T47D (cell line): ENCODE results near the gene DHH.
"Not testable (repeated sequence)": the region's sequence is repeated elsewhere in the genome, so short reads cannot be mapped to it uniquely, and the experiment has no call there.

ENCODE experiments used
- DNase-seq, 2 experiments: peaks; one replicate each; pipeline versions ENCODE4 v3.0.0 to v3.0.0-alpha.2; 2011 to 2012; ENCODE audit warnings: low read depth in 1 of 2, low spot score in 1 of 2
- JUND ChIP-seq: IDR thresholded peaks from 2 replicates; pipeline ENCODE4 v1.6.1; 2012; ENCODE audit warnings: low read depth
- in situ Hi-C: cut with HindIII; loops from 2 replicates; pipeline ENCODE4 v1.10.0; 2016; ENCODE audit warnings: low sequenced_read_pairs, low pct_unique_long_range_greater_than_20kb

Gene DHH

DNA sequence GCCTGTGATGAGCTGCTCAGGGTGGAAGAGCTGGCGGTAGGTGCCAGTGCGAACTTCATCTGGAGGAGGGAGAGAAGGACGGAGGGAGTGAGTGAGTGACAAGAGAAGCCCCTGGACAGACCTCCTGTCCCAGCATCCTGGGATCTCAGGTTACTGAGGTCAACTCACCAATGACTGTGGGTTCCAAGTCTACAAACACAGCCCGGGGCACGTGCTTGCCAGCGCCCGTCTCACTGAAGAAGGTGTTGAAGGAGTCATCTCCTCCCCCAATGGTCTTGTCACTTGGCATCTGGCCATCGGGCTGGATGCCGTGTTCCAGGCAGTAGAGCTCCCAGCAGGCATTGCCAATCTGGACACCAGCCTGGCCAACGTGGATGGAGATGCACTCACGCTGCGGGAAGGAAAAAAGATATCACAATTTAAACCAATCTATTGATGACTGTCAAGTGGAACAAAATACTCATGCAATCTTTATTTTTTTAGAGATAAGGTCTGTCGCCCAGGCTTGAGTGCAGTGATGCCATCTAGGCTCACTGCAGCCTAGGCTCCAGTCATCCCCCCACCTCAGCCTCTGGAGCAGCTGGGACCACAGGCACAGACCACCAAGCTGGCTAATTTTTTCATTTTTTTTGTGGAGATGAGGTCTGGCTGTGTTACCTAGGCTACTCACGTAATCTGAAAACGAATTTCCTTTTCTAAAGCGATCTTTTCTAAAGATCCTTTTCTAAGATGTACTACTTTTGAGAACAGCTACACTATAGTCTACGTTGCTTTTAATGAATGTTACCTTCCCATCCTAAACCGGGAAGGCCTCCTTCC lies 34.9 kb upstream of the DHH start:
- in situ Hi-C loops = no loop called here
- TF ChIP-seq JUND = no peak
- DNase-seq = no peak

DNA sequence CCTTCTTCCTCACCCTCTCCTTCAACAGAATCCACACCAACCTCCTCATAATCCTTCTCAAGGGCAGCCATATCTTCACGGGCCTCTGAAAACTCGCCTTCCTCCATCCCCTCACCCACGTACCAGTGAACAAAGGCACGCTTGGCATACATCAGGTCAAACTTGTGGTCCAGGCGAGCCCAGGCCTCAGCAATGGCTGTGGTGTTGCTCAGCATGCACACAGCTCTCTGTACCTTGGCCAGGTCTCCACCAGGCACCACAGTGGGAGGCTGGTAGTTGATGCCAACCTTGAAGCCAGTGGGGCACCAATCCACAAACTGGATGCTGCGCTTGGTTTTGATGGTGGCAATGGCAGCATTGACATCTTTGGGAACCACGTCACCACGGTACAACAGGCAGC lies 33.4 kb upstream of the DHH start:
- DNase-seq, in situ Hi-C loops: not testable (repeated sequence)

DNA sequence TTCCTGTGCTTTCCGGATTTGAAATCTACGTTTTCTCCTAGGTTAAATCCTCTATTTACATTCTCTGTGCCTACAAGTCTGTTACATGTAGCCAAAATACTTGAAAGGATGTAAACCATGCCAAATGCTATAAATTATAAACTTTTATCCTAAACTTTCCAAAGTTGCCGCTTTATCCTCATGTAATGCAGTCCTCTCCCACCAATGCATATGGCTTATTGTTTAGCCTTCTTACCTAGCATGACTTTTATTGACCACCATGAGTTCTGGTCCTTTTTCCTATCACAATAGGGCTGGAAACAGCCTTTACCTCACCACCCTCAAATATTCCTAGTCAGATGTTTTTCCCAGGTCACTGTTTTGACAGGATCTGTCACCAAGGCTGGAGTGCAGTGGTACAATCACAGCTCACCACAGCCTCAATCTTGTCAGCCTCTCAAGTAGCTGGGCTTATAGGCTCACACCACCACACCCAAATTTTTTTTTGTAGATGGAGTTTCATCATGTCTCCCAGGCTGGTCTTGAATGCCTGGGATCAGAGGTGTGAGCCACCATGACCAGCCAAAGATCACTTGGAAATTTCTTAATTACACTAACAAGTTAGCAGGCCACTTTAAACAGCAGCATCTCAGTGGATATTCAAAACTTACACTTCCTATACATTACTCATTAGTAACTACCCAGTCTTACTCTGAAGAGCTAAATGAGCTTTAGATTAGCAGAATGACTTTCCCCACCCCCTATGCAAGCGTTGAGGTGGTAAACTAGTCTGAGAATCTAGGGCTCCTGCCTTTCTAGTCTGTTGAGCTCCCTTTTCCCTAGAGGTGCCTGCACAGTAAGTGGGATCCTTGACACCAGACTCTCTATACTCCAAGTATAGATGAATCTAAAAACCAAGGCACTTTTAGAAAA lies 32.5 kb upstream of the DHH start:
- in situ Hi-C loops = no loop called here
- DNase-seq = peak in 1 of 2 experiments; percentile 37
- TF ChIP-seq JUND = no peak

DNA sequence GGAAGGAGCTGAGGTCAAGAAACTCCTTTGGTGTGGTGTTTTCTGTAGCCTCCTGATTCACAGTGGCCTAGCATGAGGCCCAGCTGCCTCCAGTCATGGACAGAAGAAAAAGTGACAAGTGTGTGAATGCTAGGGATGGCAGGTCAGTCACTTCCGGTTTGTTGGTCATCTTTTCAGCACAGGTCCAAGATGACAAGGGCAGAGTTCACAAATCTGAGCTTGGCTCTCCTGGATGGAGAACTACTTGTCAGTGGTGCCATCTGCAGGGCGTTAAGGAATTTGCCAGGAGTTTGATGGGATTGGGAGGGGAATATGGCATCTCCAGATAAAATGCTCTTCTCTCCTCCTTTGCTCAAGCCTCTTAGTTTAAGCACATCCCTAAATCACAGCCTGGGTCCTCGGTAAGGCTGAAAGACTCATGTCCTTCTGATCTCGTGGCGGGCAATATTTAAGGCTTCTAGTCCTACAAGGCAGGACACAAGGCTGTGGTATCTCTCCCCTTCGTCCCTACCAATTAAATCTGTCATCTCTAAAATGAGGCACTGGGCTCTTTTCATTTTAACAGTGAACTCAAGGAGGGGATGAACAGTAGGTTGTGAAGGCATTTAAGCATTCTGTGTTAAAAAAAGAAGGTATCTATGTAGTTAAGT lies 26.6 kb upstream of the DHH start:
- peak; percentile 77 to 90 for DNase-seq
- no peak for TF ChIP-seq JUND
- in situ Hi-C loops = no loop called here

DNA sequence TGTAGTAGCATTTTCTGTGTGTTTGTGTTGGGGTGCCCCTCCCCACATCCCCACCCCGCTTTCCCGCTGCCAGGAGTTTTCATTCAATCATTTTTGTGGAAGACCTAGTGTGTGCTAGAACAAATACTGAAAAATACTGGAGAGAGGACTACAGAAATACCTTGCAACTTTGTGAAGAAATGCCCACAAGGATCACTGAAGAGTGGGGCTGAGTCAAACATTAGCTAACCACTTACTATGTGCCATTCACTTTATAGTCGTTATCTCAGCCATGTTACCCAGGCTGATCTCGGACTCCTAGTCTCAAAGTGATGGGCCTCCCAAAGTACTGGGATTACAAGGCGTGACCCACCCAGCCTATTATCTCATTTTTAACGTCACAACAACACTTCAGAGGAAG lies 16.6 kb upstream of the DHH start:
- DNase-seq = no peak
- TF ChIP-seq JUND = no peak
- in situ Hi-C loops = no loop called here

DNA sequence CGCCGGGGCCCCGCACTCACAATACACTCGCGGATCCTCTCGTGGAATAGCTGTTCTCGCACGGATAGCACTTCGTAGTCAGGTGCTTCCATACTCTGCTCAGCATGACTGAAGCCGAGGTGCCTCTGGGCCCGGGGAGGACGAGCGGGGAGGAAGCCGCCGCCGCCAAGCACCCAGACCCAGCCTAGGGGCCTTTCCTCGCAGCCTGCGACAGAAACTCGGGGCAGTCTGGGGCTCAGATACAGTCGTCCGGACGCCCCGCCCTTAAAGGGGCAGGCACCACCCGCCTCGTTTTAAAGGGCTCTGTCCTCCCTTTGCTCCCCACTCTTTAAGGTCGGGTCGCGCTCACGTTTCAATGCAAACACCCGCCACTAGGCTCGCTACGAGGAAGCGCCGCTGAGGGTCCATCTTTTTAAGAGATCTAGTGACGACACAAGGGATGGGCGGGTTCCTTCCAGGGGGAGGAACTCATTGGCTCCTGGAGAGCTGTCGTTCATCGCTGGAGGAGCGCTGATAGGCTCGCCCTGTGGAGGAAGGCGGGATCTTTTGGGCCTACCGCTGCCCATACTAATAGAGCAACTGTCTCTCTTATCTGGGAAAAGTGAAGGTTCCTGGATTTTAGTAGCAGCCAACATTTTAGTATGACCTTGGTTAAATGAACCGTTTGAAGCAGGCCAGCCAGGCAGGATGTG lies 16.0 kb upstream of the DHH start, which contains the start of gene LMBR1L:
Gene LMBR1L (minus strand): TSS at position 384 of the 692 bp plus-strand sequence. CDS start 292 bp downstream, at position 92.
- peak; percentile 98 to 99 for DNase-seq
- TF ChIP-seq JUND = no peak
- in situ Hi-C loops = no loop called here

DNA sequence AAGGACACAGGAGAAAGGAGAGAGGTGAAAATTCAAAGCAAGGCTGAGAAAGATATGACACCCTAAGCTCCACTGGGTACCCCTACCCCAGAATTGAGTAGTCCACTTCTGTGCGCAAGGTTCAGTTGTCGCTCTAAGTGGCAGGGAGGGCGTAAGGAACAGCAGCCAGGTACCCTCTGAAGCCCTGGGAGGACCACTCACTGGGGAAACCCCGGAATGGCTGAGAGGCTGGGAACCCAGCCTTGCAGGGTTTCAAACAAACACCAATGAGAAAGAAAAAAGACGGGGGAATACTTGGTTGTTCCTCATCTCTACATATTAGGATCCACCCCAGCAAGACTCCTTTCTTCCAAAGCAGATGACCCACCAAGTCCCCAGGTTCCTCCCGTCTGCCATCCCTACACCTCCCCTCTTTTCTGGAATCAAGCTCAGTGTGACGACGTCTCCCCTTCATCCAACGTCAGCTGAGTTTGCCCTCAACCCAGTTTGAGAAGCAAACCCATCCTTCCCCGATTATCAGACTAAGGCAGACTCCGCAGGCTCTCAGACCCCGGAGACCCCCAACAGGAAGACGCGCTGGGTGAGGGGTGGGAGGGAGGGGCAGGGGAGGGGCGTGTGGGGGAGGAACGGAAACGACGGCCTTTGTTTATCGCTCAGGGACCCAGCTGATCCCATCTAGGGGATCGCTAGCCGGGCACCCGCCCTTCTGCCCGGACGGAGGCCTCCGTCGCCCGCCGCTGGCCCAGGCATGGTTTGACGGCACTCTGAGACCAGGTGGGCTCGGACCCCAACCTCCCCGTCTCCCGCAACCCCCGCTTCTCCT lies 15.3 kb upstream of the DHH start:
- no peak for DNase-seq
- in situ Hi-C loops = no loop called here
- no peak for TF ChIP-seq JUND

DNA sequence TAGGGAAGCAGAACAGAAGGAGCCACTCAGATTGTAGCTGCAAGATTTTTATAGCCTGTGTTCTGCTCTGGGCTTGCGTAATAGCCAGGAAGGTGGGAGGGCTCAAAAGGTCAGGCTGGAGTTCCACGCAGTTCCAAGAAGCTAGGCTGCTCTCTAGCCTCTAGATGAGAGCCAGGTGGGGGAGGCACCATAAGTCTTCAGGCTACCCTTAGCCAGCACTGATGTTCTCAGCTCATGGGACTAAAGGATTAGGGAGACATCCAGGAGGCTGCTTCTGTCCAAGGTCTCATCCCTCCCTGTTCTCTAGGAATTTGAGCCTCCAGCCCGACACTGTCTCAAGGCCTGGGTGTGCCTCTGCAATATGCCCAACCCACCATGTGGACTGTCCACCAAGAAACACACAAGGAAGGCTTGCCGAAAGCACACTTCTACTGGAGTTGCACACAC lies 14.4 kb upstream of the DHH start:
- in situ Hi-C loops = no loop called here
- TF ChIP-seq JUND = no peak
- no peak for DNase-seq

DNA sequence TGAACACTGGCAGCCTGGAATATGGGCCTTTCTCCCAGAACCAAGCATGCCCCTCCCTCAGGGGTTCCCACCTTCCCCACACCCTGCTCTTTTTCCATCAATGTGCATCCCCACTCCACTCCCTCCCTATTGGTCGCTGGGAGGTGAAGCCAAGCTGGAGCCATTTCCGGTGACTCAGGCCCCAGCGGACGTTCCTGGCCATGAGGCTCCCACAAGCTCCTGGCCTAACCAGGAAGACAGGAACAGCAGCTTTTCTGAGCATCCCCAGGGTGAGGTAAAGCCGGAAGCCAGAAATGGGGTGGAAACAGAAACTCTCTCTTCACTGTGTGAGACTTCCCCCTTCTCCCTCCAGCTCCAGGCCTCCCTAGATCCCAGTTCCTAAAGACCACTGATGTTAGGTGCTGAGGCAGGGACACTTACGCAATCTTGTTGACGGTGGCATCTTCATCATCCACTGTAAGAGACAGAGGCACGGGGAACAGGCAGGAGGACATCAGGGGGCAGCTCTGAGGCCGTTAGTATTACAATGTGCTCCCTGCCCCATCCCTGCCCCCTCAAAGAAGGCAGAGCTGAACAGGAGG lies 11.0 kb upstream of the DHH start:
- in situ Hi-C loops = no loop called here
- no peak for TF ChIP-seq JUND
- peak in 1 of 2 experiments; percentile 88 for DNase-seq

DNA sequence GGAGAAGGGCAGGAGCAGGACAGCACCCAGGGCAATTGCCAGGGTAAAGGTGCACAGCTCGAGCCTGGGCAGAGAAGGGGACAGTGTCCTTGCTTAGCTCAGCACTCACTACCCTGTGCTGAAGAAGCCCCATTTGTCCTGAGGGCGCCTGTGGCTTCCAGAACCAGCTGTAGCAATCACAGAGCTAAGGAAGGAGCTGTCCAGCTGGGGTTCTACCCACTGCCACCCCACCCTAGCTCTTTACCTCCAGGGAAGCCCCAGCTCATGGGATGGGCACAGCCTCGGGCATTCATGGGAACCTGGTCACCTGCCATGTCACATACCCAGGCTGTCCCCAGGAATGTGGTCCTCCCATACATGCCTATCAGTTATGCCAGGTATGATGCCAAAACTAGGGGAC lies 10.2 kb upstream of the DHH start:
- no peak for TF ChIP-seq JUND

DNA sequence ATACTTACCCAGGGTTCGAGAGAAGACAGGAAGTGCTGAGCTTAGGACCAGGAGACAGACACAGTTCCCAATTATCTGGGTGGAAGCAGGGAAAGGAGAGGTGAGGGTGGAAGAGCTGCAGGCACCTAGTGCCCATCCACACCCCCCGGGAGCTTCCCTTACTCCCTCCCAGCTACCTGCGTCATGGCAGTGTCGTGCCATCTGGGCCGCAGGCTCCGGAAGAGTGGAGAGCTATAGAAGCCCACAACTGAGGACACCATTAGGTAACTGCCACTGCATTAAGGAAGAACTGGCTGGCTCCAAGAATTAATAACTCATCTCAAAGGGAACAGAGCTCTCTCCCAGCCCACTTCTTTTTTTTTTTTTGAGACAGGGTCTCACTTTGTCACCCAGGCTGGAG lies 5.8 kb upstream of the DHH start:
- no peak for TF ChIP-seq JUND
- in situ Hi-C loops = no loop called here
- DNase-seq = no peak

More for the DNA sequence above, 10.2 kb upstream of the DHH start:
- DNase-seq = no peak
- in situ Hi-C loops = no loop called here
